Activated CD4-positive, alpha-beta T cell treated with anti-CD3 and anti-CD28 coated beads, Interleukin-2, Interleukin-4, amounts not matched to agents 100 ng/mL and 50 ng/mL, durations not matched to agents 16 hours and 8 hours (primary cell): ENCODE results near the gene BET1L.
"Not testable (repeated sequence)": the region's sequence is repeated elsewhere in the genome, so short reads cannot be mapped to it uniquely, and the experiment has no call there.

Experiments
- DNase-seq: peaks from one replicate; pipeline ENCODE4 v3.0.0-alpha.2; 2020; ENCODE audit warnings: low spot score

Gene BET1L, protein sequence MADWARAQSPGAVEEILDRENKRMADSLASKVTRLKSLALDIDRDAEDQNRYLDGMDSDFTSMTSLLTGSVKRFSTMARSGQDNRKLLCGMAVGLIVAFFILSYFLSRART

DNA sequence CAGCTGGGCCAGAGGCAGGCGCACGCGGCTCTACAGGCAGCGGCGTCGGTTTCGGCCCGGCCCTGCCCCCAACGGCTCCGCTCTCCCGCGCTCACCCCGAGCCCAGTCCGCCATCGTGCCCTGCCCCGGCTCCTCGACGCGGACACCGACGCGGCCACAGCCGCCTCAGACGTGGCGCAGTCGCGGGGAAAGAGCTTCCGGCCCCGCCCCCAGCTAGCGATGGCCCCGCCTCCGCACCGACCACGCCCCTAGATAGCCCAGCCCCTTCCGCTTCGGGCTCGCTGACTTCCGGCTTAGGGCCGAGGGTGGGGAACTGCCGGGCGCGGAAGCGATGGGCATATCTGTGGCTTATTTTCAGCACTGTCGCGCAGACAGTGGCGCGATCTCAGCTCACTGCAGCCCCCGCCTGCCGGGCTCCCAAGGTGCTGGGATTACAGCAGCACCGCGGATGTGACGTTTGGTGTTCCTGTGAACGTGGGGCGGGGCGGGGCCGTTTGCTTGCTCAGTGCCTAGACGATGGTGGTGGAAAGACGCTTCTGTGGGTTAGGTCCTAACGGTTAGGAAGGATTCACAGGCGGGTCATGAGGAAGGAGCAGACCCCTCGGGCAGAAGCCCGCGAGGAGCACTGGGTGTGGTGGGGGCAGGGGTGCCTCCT, at the start of gene BET1L, which contains the start of gene RIC8A:
BET1L (minus strand) TSS at position 192 of the 655 bp plus-strand sequence; CDS start at position 114, 78 bp downstream.
RIC8A (plus strand) TSS at position 501 of the 655 bp plus-strand sequence. CDS start 1,147 bp downstream, outside the sequence.
- DNase-seq: peak; percentile 99

DNA sequence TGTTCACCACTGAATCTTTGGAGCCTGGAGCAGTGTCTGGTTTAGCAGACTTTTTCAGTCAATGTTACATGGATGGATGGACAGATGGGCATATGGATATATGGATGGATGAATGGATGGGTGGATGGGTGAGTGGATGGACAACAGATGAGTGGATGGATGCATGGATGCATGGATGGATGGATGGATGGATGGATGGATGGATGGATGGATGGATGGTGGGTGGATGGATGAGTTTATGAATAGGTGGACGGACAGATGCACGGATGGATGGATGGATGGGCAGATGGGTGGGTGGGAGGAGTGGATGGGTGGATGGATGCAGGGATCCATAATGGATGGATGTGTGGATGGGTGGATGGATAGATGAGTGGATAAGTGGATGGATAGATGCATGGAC, 48.6 kb upstream of the BET1L start:
- DNase-seq: no peak

DNA sequence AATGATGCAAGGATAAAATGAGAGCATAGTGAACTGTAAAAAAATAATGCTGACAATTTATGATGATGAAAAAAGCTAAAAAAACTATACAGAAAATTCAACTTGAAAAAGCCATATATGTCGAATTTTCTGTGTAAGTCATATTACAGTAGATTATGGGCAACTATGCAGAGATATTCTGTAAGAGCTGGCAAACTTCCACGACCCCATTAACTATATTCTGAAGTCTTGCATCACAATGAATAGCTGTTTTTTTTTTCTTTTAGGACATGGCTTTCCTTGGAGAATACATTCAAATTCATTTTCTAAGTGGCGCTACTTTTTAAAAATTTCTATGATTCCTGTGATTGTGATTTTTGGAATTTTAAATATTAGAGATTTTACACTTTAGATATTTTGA, 48.0 kb upstream of the BET1L start:
- DNase-seq: no peak

DNA sequence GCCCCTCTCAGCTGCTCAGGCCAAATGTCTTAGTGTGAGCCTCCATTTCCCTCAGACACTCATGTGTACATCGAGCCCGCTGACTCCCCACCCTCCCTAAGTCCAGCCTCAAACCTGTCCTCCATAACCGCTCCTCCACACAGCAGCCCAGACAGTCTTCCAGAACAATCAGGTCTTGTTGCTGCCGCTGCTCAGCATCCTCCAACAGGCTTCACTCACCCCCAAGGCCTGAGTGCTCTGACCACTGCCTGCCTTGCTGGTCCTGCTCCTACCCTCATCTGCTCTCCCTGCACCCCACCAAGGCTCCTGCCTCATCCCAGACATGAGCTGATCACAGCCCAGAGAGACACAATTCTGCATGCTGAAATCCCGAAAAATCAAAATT, 46.7 kb upstream of the BET1L start:
- no peak for DNase-seq

DNA sequence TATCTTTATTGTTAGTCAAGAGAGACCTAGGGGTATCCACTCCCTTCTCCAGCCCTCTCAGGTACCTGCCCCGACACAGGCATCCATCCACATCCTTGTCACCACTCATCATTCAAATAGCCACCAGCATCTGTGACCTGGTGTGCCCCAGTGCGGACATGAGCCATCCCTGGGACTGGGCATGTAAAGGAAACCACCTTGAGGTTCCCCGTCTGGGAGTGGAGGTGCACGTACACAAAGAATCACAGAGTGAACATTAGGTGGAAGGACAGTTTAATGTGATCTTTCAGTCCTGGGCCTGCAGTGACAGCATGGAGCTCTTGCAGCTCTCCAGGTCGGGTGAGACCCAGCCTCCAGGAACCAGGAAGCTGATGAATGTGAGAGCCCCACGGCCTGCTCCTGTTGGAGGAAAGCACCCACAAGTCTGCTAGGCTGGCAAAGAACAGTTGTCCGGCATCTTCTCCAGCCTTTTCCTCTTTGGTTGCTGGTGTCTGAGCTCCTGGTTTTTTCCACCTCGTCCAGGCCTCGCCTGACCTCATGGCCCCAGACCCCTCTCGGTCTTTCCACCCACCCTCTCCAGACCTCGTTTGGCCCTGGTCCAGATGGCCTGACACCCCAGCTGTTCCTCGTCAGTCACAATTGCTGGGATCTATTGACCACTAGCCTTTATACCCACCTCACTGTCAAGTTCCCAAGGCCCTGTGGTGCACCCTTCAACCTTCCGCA, 46.1 kb upstream of the BET1L start:
- no peak for DNase-seq

DNA sequence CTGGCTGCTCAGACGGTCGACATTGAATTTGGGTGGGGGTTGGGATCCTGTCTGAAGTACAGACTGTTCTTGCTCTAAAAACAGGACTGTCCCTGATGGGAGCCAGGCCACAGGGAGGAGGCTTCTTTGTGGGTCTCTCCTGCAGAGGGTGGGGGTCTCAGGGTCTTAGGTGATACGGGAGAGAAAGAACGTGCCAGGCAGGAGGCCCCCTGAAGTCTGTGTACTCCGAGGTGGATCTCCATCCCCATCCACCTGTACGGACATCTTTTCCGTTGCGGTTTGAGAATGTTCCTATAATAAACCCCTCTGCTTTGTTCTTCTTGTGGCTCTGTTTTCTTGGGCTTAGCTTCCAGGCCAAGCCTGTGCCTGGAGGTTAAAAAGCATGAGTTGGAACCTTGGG, 45.5 kb upstream of the BET1L start:
- DNase-seq: no peak

DNA sequence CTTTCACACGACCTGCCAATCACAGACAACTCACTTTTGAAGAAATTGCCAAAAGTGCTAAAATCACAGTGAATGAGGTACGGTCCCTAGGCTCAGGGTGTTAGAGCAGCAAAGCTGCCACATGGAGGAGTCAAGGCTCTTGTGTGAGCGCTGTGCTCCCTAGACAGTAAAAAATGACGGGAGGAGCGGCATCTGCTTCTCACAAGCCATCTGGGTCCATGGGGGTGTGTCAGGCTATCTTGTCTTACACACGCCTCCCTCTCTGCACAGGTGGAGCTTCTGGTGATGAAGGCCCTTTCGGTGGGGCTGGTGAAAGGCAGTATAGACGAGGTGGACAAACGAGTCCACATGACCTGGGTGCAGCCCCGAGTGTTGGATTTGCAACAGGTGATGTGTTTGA, 44.4 kb upstream of the BET1L start:
- DNase-seq: no peak

DNA sequence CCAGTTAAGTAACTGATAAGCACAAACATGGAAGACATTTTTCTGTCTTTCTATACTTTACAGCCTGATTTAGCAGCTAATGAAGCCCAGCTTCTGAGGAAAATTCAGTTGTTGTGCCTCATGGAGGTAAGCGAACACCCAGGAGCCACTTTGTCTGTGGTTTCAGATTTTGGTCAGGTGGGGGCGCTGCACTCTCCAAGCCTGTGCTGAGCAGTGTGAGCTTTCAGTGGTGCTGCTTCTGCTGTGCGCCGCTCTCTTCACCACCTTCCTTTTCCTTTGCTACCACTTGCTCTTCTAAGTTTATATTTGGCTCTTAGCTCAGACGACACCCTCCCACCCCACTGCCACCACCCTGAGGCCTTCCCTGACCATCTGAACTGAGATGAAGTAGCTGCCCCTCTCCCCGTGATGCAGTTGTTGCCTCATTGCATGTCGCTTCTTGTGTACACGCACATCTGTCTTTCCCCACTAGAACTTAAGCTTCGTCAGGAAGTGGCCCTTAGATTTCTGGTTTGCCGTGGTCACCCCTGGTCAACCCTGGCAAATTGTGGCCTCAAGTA, 43.6 kb upstream of the BET1L start:
- peak; percentile 62 for DNase-seq

DNA sequence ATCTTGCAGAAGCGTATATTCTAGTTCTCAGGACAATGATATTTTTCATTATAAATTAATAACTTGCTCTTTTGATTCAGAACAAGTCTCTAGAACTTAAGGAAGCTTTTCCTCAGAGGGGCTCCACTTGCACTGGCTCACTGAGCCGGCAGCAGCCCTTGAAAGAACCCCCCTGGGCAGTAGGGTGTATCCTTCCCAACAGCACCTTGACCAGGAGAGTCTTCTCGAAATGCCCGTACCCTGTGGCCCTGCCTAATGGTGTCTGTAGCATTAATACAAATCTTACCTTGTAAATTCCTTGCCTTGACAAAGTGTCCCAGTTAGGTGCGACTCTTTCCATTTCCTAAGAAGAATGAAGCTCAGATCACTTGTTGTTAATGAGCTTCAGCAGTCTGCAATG, 43.1 kb upstream of the BET1L start:
- no peak for DNase-seq

DNA sequence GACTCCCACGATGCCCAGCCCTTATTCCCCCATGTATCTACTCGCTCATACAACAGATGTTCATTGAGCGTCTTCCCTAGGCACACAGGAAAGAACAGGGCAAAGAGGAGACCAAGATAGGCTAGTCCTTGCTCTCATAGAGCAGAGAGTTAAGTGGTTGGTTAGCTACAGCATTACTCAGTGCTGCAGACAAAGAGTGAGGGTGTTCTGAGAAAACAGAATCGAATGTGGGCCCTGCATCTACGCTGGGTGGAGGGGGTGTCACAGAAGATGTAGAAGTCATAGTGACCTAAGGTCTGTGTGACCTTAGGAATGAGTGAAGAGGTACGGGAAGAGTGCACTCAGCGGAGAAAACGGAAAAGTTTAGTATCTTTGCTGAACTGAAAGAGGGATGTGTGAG, 41.9 kb upstream of the BET1L start:
- no peak for DNase-seq

DNA sequence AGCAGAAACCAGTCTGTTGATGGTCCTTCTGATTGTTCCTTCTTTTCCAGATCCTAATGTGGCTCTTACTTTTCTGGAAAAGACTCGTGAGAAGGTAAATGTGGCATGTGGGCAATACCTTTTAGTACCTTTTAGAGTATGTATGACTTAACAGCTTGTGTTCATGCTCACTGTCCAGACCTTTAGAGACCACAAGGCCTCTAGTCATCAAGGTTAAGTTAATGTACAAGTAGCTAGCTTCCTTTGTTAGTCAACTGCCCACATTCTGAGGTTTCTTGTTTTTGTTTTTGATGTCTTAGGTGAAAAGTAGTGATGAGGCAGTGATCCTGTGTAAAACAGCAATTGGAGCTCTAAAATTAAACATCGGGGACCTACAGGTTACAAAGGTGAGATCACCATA, 37.2 kb upstream of the BET1L start:
- no peak for DNase-seq

DNA sequence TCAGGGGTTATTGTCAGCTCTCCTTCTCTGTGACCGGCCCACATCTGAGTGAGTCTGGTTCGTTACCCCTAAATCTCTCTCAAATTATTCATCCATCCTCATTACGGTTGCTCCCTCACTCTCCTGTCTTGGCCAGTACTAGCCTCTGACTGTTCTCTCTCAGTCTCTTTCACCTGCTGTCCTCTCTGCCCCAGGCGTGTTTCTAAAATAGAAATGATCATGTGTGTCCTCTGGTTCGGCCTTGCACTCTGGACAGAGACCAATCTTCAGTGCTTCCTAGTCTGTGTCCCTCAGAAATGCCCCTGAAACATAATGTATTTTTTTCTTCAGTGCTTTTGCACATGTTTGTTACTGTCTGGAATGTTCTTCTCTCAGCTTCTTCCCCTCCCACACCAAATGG, 34.4 kb upstream of the BET1L start:
- no peak for DNase-seq

DNA sequence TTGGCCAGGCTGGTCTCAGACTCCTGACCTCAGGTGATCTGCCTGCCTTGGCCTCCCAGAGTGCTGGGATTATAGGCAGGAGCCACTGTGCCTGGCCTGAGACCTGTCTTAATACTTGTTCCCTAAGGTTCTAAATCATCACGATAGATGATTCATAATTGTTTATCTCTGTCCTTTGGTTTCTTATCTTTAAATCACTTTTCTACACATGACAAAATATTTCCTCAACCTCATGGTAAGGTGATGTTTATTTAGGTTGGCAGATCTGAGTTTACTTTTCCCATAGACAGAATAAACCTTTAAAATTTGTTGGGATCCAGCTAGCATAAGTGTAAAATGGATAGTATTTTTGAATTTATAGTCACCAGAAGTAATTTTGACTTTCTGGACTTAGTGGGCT, 33.1 kb upstream of the BET1L start:
- DNase-seq: no peak

DNA sequence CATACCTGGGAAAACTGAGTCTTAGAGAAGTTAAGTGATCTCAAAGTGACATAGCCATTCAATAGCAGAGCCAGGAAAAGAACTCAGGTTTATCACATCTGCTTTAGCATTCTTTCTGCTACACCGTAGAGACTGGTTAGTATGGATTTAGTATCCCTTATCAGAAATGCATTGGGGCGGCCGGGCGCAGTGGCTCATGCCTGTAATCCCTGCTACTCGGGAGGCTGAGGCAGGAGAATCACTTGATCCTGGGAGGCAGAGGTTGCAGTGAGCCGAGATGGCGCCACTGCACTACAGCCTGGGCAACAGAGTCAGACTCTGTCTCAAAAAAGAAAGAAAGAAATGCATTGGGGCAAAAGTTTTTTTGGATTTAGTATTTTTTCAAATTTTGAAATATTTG, 31.1 kb upstream of the BET1L start:
- not testable (repeated sequence) for DNase-seq

DNA sequence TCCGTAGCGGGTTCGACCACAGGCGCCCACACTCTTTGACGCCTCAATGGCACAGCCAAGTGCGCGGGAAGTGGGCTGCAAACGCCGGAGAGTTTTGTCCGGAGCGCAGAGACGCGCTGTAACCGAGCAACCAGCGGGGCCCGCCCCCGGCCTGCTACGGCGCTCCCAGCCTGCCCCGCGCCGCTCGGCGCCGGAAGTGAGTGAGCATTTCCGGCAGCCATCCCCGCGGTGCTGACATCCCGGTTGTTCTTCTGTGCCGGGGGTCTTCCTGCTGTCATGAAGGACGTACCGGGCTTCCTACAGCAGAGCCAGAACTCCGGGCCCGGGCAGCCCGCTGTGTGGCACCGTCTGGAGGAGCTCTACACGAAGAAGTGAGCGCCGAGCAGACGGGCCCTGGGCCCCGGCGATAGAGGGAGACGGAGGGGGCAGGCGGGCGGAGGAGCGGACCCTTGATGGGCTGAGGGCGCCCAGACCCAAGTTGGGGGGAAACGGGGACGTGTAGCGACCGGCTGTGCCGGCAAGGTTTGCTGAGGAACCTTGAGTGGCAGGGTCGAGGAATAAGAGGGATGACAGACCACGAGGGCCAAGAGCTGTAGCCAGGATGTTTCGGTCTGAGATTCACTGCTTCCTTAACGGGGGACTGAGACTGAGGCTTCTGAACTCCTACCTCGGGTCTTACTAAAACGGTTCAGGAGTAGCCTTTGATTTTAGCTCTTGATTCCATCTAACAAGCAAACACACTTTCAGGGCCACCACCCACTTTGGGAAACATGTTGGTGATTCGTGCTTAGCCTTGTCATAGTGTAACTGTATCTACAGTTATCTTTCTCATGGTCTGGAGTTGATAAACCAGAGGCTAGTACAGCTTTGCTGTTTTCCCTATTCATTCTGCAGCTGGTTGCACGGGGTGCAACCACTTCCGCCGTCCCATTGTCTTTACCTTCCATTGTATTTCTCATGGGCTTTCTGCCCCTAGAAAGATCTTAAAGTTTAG, 29.9 kb upstream of the BET1L start, which contains the start of gene PSMD13:
PSMD13 (plus strand) TSS at position 203 of the 994 bp plus-strand sequence; CDS start at position 277, 74 bp downstream.
- peak; percentile 90 for DNase-seq

DNA sequence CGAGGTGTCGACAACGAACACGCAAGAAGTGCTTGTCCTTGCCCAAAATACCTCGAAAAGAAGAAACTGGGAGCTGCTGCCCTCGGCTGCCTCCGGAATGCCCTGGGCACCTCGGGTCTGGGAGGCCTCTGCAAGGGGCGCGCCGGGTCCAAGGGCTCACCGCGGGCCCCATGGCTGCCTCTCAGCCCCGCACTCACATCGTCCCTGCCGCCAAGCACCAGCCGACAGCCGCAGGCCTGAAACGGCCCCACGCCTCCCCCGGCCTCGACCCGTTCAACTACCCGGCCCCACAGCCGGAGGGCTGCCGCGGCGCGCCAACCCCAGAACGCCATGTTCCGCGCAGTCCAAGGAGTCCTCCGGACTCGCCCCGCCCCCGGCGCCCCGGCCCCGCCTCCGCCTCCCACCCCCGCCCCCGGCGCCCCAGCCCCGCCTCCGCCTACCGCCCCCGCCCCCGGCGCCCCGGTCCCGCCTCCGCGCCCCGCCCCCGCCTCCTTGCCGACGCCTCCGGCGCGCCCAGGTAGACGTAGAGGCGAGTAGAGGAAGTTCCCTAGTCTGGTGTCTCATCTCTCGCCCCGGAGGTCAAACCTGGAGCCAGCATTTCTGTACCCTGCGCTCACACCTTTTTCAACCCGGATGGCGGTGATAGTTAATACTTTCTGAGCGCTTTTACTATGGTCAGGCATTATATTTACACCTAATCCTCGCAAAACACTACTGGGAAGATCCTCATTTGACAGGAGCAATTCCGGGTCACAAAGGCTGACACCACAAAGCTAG, 29.0 kb upstream of the BET1L start, which contains the start of gene SIRT3:
SIRT3 (minus strand) TSS at position 346 of the 777 bp plus-strand sequence; CDS start at position 332, 14 bp downstream.
- peak; percentile 89 for DNase-seq

DNA sequence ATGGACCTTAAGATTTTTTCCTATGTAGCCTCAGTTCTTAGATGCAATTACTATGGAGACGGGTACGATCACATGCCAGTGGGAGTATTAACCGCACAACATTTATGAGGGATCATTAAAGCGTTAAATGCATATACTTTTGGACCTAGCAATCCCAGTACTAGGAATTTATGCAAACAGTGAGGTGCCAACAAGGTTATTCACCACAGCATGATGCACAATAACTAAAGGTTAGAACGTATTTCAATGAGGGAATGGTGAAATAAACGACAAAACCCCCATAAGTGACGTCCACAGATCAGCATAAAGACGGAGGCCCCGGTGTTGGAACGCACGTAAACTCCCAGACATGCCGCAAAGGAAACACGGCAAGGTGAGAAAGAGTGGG, 28.4 kb upstream of the BET1L start:
- peak; percentile 49 for DNase-seq

DNA sequence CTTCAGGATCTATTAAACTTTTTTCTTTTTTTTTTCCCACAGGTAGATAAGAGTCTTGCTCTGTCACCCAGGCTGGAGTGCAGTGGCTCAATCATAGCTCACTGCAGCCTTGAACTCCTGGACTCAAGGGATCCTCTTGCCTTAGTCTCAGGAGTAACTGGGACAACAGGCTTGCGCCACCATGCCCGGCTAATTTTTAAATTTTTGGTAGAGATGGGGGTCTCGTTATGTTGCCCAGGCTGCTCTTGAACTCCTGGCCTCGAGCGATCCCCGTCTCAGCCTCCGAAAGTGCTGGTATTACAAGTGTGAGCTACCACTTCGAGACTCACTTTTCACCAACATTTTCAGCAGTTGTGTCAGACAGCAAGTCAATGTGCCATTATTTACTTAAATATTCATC, 28.0 kb upstream of the BET1L start:
- DNase-seq: no peak

DNA sequence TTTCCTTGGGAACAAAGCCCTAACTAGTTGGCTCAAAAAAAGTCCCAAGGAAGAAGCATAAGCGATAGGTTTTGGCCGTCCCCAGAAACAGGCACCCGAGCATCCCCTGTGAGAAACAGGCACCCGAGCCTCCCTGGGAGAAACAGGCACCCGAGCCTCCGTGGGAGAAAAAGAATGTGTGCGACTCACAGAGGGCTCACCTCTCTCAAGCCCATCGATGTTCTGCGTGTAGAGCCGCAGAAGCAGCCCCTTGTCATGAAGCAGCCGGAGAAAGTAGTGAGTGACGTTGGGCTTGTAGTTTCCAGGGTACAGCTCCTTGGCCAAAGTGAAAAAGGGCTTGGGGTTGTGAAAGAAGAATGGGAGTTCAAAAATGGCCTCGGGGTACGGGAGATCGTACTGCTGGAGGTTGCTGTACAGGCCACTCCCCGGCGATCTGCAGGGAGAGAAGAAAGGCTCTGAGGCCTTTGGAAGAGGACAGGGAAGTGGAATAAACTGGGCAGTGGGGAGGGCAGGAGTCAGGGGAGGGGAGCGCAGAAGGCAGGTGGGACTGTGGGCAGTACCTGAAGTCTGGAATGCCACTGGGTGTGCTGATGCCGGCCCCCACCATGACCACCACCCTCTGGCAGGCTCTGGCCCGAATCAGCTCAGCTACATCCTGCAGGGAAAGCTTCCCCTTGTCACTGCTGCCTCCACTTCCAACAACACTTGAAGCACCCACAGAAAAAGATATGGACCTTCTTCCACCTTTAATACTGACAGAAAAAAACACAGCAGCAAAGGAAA, 25.8 kb upstream of the BET1L start:
- no peak for DNase-seq

DNA sequence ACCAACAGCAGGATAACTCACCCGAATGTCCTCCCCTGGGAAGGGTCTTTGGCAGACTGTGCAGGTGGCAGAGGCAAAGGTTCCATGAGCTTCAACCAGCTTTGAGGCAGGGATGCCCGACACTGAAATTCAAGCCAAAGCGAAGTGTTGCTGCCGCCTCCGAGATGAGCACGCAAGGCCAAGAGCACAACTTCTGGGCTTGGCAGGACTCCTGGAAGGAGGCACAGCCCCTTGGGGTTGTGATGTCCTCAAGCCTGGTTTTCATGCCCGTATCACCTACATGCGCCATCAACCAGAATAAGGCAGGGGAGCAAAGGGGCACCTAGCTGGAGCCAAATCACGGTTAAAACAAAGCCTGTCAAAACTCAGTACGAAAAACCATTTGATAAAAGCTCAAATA, 23.2 kb upstream of the BET1L start:
- no peak for DNase-seq
